Left lung (tissue), 10 donors: ENCODE results near the gene TMA16. TPM values are rescaled to one million over a fixed set of nuclear protein-coding genes. Genes with fewer than 3 reads are reported as not detected.
A peak's percentile ranks its signal among the peaks of the same experiment; 100 is the strongest.

ENCODE experiments used
- ATAC-seq: fragments of 200-7000 bp; cut with Tn5 transposase; one replicate; pipeline ENCODE4 v1.9.1; 2020; ENCODE audit warnings: moderate library complexity
- DNase-seq, 4 donors: peaks; one replicate each; pipeline ENCODE4 v3.0.0-alpha.2; 2013 to 2020
- H3K27ac ChIP-seq, 2 donors: fragments of 200-600 bp; sonication (generic) in 1 of 2; one replicate each; pipeline versions ENCODE4 v1.5.0 to v1.8.0; 2020 to 2021
- H3K27me3 ChIP-seq, 2 donors: fragments of 200-600 bp; sonication (generic) in 1 of 2; one replicate each; pipeline versions ENCODE4 v1.5.0 to v1.8.0; 2020 to 2021
- H3K36me3 ChIP-seq, 2 donors: fragments of 200-600 bp; sonication (generic) in 1 of 2; one replicate each; pipeline versions ENCODE4 v1.5.0 to v1.8.0; 2020 to 2021
- H3K4me1 ChIP-seq, 2 donors: fragments of 200-600 bp; one replicate each; pipeline ENCODE4 v1.8.0; 2021
- H3K4me3 ChIP-seq, 2 donors: fragments of 200-600 bp; sonication (generic) in 1 of 2; one replicate each; pipeline versions ENCODE4 v1.5.0 to v1.8.0; 2020 to 2021; ENCODE audit warnings: mild to moderate bottlenecking in 1 of 2
- H3K9me3 ChIP-seq, 2 donors: fragments of 200-600 bp; sonication (generic) in 1 of 2; one replicate each; pipeline versions ENCODE4 v1.5.0 to v1.8.0; 2020 to 2021
- CTCF ChIP-seq, 2 donors: fragments of 200-600 bp; sonication (generic) in 1 of 2; IDR thresholded peaks; one replicate each; pipeline versions ENCODE4 v1.5.0 to v1.8.0; 2021; ENCODE audit warnings: antibody characterized with exemption in 2 of 2
- intact Hi-C, 2 donors: fragments of 100-400 bp; cut with DNase I; formaldehyde crosslinking; loops; one replicate each; pipeline versions ENCODE4 v1.11.2 to v1.14.2; 2022
- polyA plus RNA-seq, 6 donors: library from polyadenylated mRNA; unstranded; fragments of 120-200 nt; gene quantifications; one replicate each; pipeline ENCODE4 v1.2.1, GENCODE V29; 2013; ENCODE audit not compliant: insufficient read length in 6 of 6
- total RNA-seq, 2 donors: library from RNA; stranded (reverse); fragmentation: NEBNext Ultra II Directional; extraction: Animal tissue kit (Norgen Biotek cat#: 25700); gene quantifications; one replicate each; pipeline ENCODE4 v1.2.1, GENCODE V29; 2021
- donor health status: DM: no; HTN: yes; CAD: no.
- donor health status: DM: no; HTN: no; CAD: no.

TMA16 gene
- total and polyA plus RNA-seq, 8 donors, result 18.9 to 37.2 (median 33.9) TPM

GRCh38 chr4:163462556-163462955, 31.9 kb upstream of the TMA16 start:
- H3K4me3 ChIP-seq, result no peak overlapping the region
- no peaks in the 10 kb centered on the region for H3K36me3 ChIP-seq
- no peak for TF ChIP-seq CTCF (IDR thresholded peaks at IDR 0.05)
- H3K4me1 ChIP-seq, result no peaks in the 10 kb centered on the region
- no peaks in the 10 kb centered on the region for H3K27me3 ChIP-seq
- intact Hi-C loops, result no loop called here
- no peak overlapping the region for H3K27ac ChIP-seq
- ATAC-seq, result no peak
- DNase-seq, result no peak
- H3K9me3 ChIP-seq, result no peaks in the 10 kb centered on the region

GRCh38 chr4:163467082-163467770, 27.3 kb upstream of the TMA16 start:
- ATAC-seq (no peak), DNase-seq (no peak)
- no peak for TF ChIP-seq CTCF (IDR thresholded peaks at IDR 0.05)
- H3K27me3 ChIP-seq, result no peaks in the 10 kb centered on the region
- intact Hi-C loops, result no loop called here
- no peak overlapping the region for H3K27ac ChIP-seq
- no peaks in the 10 kb centered on the region for H3K4me1 ChIP-seq
- H3K9me3 ChIP-seq, result no peaks in the 10 kb centered on the region
- H3K36me3 ChIP-seq, result no peaks in the 10 kb centered on the region
- H3K4me3 ChIP-seq, result no peak overlapping the region

- Histone ChIP-seq H3K9me3 (no peaks in the 10 kb centered on the region), H3K4me3 (no peak overlapping the region), H3K4me1 (no peaks in the 10 kb centered on the region), H3K27ac (no peak overlapping the region), H3K27me3 (no peaks in the 10 kb centered on the region), H3K36me3 (no peaks in the 10 kb centered on the region)
- ATAC-seq (no peak), DNase-seq (no peak)
- no peak for TF ChIP-seq CTCF (IDR thresholded peaks at IDR 0.05)
- intact Hi-C loops, result no loop called here
These were observed 24.1 kb upstream of the TMA16 start for GRCh38 chr4:163470391-163470790.

GRCh38 chr4:163473130-163473529, 21.4 kb upstream of the TMA16 start:
- H3K4me1 ChIP-seq, result peaks cover 0 to 3% of the 10 kb centered on the region in 2 donors
- H3K9me3 ChIP-seq, result no peaks in the 10 kb centered on the region
- intact Hi-C loops, result no loop called here
- ATAC-seq, result no peak
- no peaks in the 10 kb centered on the region for H3K27me3 ChIP-seq
- no peak overlapping the region for H3K4me3 ChIP-seq
- no peaks in the 10 kb centered on the region for H3K36me3 ChIP-seq
- DNase-seq, result no peak
- no peak for TF ChIP-seq CTCF (IDR thresholded peaks at IDR 0.05)
- H3K27ac ChIP-seq, result no peak overlapping the region

- Histone ChIP-seq H3K36me3 (no peaks in the 10 kb centered on the region), H3K27ac (no peak within 1 kb of the TSS), H3K27me3 (no peaks in the 10 kb centered on the region), H3K9me3 (no peaks in the 10 kb centered on the region), H3K4me3 (no peak within 1 kb of the TSS), H3K4me1 (peaks cover 0 to 3% of the 10 kb centered on the region in 2 donors)
- DNase-seq (peak in 1 of 4 donors; percentile 65), ATAC-seq (no peak)
- TF ChIP-seq CTCF (IDR thresholded peaks at IDR 0.05), result no peak
- intact Hi-C loops, result no loop called here
These were observed 20.9 kb upstream of the TMA16 start, which contains the start of gene TKTL2 for GRCh38 chr4:163473576-163473975. Gene TKTL2 (minus strand): TSS chr4:163473754. CDS start chr4:163473734, 20 bp downstream.
